GM18870 (cell line): ENCODE measurements around the gene NEMF.
"Not testable (repeated sequence)": the region's sequence is repeated elsewhere in the genome, so short reads cannot be mapped to it uniquely, and the experiment has no call there.

Experiments used
- ATAC-seq: cut with Tn5 transposase; IDR thresholded peaks from one replicate; pipeline ENCODE4 v1.9.1; 2021; ENCODE audit warnings: moderate library complexity; ENCODE audit not compliant: unreplicated experiment

NEMF gene

DNA sequence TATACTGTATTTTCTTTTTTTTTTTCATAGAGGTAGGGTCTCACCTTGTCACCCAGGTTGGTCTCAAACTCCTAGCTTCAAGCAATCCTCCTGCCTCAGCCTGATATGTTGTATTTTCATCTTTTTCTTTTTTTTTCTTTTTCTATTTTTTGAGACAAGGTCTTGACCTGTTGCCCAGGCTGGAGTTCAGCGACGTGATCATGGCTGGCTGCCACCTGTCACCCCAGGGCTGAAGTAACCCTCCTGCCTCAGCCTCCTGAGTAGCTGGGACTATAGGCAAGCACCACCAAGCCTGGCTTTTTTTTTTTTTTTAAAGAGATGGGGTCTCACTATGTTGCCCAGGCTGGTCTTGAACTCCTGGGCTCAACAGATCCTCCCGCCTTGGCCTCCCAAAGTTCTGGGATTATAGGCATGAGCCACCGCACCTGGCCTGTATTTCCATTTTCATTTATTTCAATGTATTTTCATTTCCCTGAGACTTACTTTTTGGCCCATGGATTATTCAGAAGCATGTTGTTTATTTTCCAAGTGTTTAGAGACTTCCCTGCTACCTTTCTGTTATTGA is 24.1 kb upstream of the NEMF start:
- no peak for ATAC-seq

DNA sequence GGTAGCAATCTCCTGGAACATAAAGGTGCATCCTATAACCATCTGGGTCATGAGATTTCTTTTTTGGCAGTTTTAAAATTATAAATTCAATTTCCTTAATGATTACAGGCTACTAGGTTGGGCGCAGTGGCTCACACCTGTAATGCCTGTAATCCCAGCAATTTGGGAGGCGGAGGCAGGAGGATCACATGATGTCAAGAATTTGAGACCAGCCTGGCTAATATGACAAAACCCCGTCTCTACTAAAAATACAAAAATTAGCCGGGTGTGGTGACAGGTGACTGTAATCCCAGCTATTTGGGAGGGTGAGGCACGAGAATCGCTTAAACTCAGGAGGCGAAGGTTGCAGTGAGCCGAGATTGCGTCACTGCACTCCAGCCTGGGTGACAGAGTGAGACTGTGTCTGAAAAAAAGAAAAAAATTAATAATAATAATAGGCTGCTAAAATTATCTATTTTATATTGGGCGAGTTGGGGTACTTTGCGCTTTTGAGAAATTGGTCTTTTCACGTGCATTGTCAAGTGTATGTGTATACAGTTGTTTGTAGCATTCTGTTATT is 23.1 kb upstream of the NEMF start:
- no peak for ATAC-seq

DNA sequence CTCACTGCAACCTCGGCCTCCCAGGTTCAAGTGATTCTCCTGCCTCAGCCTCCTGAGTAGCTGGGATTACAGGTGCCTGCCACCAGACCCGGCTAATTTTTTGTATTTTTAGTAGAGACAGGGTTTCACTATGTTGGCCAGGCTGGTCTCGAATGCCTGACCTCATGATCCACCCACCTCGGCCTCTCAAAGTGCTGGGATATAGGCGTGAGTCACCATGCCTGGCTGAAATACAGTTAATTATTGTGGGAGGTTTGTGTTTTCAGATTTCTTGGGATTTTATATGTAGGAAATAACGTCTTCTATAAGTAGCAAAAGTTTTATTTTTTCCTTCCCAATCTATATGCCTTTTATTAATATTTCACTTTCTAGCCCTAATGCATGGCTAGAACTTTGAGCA is 21.0 kb upstream of the NEMF start:
- ATAC-seq = not testable (repeated sequence)

DNA sequence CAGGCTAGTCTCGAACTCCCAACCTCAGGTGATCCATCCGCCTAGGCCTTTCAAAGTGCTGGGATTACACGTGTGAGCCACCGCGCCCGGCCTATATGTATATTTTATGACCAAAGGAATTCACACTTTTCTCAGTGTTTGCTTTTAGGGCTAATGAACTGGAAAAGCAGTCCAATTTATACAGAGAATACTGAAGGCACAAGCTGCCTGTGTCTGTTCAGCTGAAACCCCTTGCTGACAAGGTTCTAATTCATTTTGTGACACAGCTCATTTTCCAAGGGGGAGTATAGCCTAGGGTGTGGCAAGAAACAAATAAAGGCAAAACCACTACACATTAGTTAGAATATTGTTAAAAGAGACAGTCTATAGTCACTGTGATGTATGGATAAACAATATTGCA is 18.3 kb upstream of the NEMF start:
- ATAC-seq = no peak

DNA sequence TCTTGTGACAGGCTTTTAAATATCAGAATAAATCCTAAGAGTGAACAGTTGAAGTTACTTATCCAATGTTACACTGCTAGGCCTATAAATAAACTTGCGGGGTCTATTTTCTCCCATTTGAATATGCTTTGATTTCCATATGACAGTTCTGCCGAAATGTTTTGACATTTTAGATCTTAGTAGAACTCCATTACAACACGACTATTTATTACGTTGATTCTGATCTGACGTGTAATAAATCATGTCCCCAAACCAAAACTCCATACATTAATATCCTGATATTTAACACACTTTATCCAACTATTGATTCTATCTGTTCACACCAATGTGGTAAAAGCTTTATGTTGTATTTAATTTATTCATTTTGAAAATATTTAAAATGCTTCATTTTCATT is 16.1 kb upstream of the NEMF start:
- no peak for ATAC-seq

DNA sequence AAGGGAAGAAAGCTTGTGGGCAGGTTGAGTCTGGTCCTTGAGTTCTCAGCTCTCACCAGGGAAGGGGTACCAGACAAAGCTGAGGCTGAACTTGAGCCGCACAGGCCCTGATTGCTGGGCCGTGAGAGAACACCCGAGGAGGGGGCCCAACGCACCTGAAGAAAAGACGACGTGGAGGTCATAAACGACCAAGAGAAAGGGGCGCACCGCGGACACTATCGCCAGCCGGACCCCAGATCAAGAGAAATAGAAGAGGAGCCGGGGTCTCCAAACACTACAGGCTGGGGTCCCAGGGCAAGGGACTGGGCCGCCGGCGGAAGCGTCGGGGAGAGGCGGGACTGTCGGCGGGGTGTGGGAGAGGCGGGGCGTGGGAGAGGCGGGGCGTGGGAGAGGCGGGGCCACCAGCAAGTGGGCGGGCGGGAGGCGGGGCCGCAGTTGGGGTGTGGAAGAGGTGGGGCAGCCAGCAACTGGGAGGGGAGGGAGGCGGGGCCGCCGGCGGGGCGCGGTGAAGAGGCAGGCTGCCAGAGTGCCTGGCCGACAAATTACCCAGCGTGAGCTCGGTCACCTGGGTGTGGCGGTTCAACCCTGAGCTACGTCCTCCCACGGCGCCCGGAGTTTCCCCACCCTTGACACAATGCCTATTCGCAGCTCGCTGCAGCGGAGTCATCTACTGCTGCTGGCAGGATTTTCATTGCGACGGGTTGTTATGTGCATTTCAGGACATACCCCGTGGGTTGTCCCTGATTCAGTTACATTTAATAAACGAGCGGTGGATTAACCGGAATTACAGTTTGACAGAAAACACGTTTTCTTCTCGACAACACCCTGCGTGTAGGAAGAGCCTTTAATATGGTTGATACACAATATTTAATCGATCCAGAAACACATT is 15.5 kb upstream of the NEMF start:
- ATAC-seq = peak; percentile 78

DNA sequence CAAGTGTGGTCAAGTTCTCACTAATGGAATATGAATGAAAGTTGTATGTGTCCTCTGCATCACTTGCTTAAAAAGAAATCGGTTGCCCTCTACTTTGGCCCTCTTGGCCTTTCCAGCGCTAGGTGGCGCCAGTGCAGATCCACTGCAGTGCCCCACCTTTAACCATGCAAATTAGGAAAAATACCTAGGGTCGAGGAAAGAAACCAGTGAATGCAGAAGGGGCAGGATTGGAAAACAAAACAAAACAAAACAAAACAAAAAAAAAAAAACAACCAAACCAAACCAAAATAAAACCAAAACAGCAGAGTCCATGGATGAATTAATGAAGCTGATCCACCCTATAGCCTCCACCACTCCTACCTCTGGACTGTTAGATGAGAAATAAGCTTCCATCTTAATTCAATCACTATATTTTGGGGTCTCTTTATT is 12.9 kb upstream of the NEMF start:
- no peak for ATAC-seq

DNA sequence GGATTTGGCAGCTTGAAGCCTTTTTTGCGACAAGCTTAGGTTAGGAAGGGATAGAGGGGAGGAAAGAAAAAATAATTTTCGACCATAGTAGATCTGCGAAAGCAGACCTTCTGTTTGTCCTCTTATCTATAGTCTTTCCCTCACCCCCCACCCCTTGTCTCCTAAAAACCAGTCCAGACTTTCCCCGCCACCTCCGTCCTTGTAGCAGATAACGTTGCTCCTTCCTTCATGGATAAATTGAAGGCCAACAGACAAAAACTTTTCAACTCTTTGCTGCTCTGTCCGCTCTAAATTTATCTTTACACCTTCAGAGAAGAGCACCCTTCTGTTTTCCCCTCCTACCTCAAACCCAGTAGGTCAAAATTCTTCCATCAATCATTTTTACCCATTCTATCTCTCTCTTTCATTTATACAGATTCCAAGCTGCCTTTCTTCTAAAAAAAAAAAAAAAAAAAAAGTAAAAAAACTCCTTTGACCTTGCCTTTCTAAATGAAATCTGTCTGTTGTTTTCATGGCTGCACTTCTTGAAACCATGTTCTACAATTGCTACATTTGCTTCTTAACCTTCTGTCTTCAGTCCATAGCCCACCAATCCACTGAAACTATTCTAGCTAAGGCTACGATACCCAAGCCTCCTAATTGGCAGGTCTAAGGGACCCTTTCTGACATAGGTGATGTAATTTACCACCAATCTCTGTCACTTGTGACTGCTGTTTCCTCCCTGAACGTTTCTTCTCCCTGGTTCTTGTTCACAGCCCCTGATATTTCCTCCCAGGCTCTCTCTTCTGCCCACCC is 11.1 kb upstream of the NEMF start:
- ATAC-seq = no peak

DNA sequence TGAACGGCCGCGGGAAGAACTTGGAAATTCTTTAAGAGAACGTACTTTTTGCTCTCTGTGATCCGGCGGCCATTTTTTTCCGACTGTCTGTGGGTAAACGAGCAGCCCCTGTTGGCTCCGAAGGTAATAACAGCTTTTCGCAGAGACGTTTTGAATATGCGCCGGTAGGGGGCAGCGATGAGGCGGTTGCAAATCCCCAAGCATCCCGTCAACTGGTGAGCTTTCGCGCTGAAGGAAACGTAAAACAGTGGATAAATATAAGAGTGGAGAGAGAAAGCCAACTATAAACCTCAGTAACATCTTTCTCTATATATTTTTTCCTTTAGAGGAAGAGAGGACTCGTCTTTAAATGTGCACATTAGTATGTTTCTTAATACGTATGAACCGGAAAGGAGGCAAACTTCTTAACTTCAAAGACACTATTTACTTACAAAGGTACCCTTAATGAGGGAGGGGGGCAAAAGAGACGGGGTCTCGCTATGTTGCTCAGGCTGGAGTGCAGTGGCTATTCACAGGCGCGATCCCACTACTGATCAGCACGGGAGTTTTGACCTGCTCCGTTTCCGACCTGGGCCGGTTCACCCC is 9.6 kb upstream of the NEMF start:
- ATAC-seq = peak; percentile 17

DNA sequence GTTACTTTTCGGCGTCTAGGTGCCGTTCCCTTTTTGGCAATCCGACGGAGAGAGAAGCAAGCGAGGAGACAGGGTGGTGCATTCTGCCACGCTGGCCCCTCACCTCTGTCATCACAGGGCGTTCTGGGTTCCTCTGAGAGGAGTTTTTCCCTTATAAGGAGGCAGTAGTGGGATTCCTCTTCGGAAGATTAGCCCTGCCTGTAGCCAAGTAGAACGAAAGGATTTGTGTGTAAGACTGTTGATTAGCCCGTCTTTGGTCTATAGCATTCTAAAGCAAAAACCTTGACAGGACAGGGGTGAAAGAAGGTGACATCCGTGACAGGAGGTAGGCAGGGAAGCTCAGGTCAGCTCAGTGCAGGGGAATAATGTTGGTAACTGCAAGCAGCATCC is 9.1 kb upstream of the NEMF start:
- peak; percentile 14 for ATAC-seq

DNA sequence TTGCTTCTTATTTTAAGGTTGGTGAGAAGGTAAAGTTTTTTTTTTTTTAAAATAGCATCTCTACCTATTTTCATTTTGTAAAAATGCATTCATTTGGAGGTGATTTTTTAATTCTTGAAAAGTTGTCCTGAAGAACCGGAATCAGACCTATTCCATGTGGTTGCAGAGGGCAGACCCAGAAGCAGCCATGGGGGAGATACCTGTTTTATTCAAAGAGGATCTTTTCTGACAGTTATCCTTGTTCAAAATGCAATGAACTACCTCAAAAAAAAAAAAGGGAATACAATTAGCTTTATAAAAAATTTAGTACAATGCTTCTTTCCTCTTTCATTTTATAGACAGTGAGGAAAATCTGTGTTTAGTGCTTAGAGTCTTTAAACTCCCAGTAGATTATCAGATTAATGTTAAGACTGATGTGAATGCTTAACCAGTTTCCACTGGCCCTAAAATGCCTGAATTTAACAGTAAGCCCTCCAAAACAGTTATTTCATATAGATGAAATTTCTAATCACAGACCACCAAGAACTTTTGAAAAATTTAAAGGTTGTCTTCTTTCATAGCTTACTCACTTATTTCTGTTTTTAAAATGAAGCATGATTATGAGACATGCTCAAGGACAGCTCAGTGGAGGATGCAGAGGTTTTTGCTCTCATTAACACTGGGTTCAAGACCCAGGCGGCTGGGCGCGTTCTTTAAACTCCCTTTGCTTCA is 8.6 kb upstream of the NEMF start:
- ATAC-seq = no peak

DNA sequence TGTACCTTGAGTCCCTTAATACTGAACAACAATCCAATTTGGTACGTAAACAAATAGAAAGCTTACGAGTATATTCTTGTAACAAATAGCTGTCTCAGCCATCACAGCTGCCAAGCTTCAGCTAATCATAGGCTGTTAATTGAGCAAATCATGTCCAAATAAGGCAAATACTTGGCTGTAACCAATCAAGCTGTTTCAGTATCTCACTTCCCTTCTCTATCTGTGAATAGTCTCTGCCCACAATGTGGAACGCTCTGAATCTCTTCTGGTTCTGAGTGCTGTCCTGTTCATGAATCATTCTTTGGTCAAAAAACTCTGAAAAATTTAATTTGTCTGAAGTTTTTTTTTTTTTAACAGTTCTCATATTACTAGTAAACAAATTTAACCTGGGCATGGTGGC is 5.8 kb upstream of the NEMF start:
- ATAC-seq = no peak

DNA sequence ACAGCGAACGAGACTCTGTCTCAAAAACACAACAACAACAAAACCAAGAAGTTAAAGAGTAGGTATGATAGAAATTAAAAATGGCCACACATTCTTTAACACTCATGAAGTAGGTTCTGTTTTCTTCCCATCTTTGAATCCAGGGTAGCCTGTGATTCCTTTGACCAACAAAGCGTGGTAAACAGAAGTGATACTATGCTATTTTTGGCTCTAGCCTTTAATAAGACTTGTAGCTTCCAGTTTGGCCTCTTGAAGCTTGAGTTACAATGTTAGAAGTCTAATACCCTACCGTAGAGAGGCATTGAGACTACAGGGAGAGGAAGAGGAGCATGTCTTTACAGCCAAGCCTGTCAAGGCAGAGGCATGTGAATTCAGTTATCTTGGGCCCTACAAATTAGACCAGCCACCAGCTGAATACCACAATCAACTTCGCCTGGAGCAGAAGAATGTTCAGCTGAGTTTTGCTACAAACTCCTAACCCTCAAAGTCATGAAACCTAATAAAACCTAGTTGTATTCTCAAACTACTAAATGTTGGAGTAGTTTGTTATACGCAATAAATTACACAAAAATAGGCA is 4.9 kb upstream of the NEMF start:
- no peak for ATAC-seq

DNA sequence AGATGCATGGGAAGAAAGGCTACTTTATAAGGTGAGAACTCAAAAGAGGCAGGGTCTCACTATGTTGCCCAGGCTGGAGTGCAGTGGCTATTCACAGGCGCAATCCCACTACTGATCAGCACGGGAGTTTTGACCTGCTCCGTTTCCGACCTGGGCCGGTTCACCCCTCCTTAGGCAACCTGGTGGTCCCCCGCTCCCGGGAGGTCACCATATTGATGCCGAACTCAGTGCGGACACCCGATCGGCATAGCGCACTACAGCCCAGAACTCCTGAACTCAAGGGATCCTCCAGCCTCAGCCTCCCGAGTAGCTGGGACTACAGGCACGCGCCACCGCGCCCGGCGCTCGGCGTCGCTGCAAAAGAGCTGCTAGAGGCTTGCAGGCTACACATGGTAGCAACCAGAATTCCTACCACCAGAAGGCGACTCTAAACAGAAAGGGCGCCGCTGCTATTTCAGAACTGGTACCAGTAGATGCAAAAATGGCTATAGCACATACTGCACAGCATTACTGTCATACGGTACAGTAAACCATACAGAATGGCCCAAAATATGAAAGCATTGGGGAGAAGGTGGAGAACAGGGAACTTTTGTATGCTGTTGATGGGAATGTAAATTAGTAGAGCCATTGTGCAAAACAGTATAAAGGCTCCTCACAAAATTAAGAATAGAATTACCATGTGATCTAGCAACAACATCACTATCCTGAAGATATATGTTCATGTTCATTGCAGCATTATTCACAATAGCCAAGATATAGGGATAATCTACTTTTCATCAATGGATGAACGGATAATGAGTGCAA is 1.2 kb upstream of the NEMF start:
- no peak for ATAC-seq

DNA sequence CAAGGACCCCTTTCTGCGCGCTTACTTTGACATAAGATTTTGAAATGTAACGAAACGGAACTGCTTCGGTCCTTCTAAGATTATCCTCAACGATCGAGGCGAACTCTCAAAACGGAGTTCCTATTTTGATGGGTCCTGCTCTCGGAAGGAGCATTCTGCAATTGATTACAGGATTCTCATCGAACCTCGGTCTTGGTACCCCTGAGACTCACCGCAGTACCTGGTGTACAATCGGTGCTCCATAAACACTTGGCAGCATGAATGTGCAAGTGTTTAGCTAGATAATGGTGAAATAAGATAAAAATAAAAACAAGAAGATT is 530 bp upstream of the NEMF start:
- no peak for ATAC-seq

DNA sequence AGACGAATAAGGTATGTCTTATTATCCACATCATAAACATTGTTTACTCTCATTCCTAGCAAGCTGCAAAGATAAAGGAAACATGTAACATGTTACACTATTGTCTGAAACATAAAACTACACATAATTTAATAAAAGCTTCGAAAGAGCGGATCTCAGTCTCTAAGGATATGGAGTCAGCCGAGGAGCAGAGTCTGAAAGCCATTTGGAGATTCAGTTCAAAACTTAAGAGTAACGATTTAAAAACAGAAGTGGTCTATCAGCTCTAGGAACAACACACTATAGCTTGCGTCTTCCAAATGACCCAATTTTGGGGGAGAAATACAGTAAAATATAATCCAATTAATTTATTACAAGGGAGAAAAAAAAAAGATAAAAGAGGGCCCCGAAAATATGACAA is 775 bp downstream of the NEMF start:
- ATAC-seq = no peak

DNA sequence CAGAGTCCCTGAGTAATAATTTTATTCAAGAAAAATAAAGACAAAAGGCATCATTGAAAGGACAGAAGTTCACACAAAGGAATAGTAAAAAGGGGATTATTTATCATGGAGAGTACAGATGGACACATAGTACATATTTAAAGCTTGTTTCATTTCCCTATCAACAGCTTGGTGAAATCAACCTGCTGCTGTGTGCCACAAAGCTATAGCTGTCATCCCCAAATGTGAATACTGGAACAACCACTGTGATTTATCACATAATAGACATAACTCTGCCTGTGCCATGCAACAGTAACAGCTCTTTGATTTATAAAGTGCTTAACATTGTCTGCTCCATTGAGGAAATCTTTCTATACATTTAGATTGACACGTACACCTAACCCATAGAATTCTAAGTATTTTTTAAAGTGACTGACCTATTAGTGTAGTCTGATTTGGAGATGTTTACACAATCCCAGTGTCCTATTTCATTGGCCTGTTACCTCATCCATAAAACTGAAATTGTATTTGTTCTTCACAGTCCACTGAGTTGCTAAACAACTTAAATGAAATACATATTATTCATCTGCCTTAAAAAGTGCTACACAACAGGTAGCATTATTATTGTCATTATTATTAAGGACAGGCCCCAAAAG is 3.3 kb downstream of the NEMF start:
- ATAC-seq = no peak

DNA sequence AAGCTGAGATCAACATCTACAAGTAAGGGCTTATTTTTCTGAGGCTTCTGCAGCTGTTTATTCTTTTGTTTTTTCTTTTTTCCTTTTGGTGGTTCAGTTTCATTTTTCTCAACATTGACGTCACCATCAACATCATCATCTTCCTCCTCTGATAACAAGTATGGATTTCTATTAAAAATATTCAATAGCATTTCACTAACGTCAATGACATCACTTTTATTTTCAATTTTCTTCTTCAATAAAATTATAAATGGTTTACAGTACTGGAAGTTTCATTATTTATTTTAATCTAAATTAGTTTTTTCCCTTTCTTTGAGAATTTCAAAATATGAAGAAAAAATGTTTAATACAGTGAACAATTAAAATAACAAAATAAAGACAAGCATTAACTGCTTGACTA is 23.9 kb downstream of the NEMF start:
- no peak for ATAC-seq

DNA sequence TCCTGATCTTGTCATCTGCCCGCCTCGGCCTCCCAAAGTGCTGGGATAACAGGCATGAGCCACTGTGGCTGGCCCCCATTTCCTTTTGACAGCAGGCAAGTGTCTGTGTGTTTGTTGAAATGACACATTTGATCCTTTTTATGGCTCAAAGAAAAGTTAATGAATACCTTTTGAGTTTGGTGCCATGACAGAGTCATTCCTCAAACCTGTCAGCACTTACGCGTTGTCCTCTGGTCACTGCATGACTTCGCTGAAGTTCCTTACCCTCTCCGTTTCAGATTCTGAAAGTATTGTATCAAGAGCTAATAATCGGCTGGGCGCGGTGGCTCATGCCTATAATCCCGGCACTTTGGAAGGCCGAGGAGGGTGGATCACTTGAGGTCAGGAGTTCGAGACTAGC is 32.4 kb downstream of the NEMF start:
- ATAC-seq = no peak
